HCT116 (cell line): ENCODE measurements around the gene ABI1.

Experiments used
- CEBPB ChIP-seq: IDR thresholded peaks from 2 replicates; pipeline ENCODE4 v1.6.1; 2012; ENCODE audit warnings: low read depth
- CTCF ChIP-seq, 3 experiments: fragments of 200-600 bp in 1 of 3; sonication (generic) in 1 of 3; IDR thresholded peaks in 2 of 3; conservative IDR thresholded peaks in 1 of 3; 2 replicates each; pipeline ENCODE4 v1.5.1; 2012 to 2017; ENCODE audit warnings: low read depth in 2 of 3, low read length in 2 of 3, antibody characterized with exemption in 1 of 3, borderline replicate concordance in 1 of 3, control low read depth in 1 of 3, mild to moderate bottlenecking in 1 of 3, mixed read lengths in 1 of 3, mixed run types in 1 of 3, moderate library complexity in 1 of 3; ENCODE audit not compliant: insufficient read depth in 1 of 3
- EGR1 ChIP-seq: IDR thresholded peaks from 2 replicates; pipeline ENCODE4 v1.6.1; 2012; ENCODE audit warnings: low read depth
- ELF1 ChIP-seq: IDR thresholded peaks from 2 replicates; pipeline ENCODE4 v1.6.1; 2012; ENCODE audit warnings: low read depth, borderline replicate concordance
- EZH2phosphoT487 ChIP-seq: fragments of 200-600 bp; IDR thresholded peaks from 2 replicates; pipeline ENCODE4 v1.6.1; 2018; ENCODE audit warnings: antibody characterized with exemption, borderline replicate concordance
- JUND ChIP-seq: IDR thresholded peaks from 2 replicates; pipeline ENCODE4 v1.6.1; 2012
- POLR2A ChIP-seq: IDR thresholded peaks from 2 replicates; pipeline ENCODE4 v1.7.0; 2011; ENCODE audit warnings: borderline replicate concordance; ENCODE audit not compliant: insufficient read depth, insufficient read length; ENCODE audit errors: extremely low read depth
- POLR2AphosphoS5 ChIP-seq: IDR thresholded peaks from 2 replicates; pipeline ENCODE4 v1.6.1; 2011; ENCODE audit warnings: mild to moderate bottlenecking, low read depth, low read length, moderate library complexity
- RAD21 ChIP-seq: IDR thresholded peaks from 2 replicates; pipeline ENCODE4 v1.6.1; 2012; ENCODE audit warnings: low read depth, mild to moderate bottlenecking
- REST ChIP-seq: IDR thresholded peaks from 2 replicates; pipeline ENCODE4 v1.6.1; 2012; ENCODE audit warnings: low read depth
- SRF ChIP-seq: IDR thresholded peaks from 2 replicates; pipeline ENCODE4 v1.6.1; 2012; ENCODE audit warnings: low read depth
- YY1 ChIP-seq: IDR thresholded peaks from 2 replicates; pipeline ENCODE4 v1.6.1; 2011; ENCODE audit warnings: low read length, low read depth, moderate library complexity, mild to moderate bottlenecking; ENCODE audit not compliant: insufficient replicate concordance; ENCODE audit errors: extremely low read depth

GRCh38 chr10:26697163-26697921 is 163.4 kb downstream of the ABI1 start, which contains the start of gene PDSS1:
- TF ChIP-seq REST: no peak
- TF ChIP-seq CTCF (IDR thresholded peaks at IDR 0.05 in 2 of 3, conservative IDR thresholded peaks at IDR 0.05 in 1 of 3; ENCODE audit: borderline replicate concordance in 1 of 3, insufficient read depth in 1 of 3, low read depth in 2 of 3, low read length in 2 of 3): no peak
- no peak for TF ChIP-seq CEBPB
- no peak for TF ChIP-seq RAD21
- no peak for TF ChIP-seq EZH2phosphoT487
- TF ChIP-seq ELF1: peak; percentile 60
- TF ChIP-seq JUND: no peak
- TF ChIP-seq SRF: no peak
- peak; percentile 40 for TF ChIP-seq YY1
- no peak for TF ChIP-seq POLR2A
- TF ChIP-seq EGR1: no peak; the same call in 1 of the 2 replicates
- TF ChIP-seq POLR2AphosphoS5: peak; percentile 68
